Stimulated activated CD4-positive, alpha-beta T cell treated with anti-CD3 and anti-CD28 coated beads, Interleukin-15, amount 100 ng/mL, for 1 hour (primary cell): ENCODE data around the gene PSMD6.

Source experiments
- DNase-seq, 2 donors: peaks; one replicate each; pipeline ENCODE4 v3.0.0-alpha.2; 2020; ENCODE audit warnings: low read depth in 1 of 2, low spot score in 1 of 2

The PSMD6 gene

DNA sequence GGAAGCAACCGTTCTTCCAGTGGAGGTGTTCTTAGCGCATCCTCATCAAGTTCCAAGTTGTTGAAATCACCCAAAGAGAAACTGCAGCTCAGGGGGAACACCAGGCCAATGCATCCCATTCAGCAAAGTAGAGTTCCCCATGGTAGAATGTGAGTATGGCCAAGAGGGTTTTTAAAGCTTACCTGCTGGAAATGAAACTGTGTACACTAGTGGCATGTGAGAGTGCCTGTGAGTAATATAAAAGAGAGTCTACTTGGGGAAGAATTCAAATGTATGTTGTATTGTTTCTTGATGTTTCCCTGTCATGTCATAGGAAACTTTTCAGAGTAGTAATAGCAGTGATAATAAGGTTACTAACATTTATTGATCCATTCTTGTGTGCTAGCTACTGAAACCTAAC lies 43.3 kb downstream of the PSMD6 start:
- DNase-seq, result no peak

GRCh38 chr3:63979093-63979885 lies 44.0 kb downstream of the PSMD6 start:
- no peak for DNase-seq

GRCh38 chr3:63977893-63978292 lies 45.4 kb downstream of the PSMD6 start:
- DNase-seq, result no peak

DNA sequence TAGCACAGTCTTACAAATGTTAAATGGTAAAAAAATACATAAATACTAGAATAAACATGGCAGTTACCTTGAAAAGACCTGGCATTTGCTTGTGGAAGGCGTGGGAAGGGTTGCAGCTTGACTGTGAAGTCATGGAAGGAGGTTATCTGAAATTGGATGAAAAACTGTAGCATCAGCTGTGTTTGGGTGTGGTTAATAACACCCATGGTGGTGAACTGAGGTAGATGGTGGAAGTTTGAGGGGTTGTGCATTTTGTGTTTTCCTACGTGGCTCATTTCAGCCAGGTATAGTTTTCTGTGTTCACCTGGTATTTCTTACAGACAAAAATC lies 46.5 kb downstream of the PSMD6 start:
- DNase-seq, result no peak

DNA sequence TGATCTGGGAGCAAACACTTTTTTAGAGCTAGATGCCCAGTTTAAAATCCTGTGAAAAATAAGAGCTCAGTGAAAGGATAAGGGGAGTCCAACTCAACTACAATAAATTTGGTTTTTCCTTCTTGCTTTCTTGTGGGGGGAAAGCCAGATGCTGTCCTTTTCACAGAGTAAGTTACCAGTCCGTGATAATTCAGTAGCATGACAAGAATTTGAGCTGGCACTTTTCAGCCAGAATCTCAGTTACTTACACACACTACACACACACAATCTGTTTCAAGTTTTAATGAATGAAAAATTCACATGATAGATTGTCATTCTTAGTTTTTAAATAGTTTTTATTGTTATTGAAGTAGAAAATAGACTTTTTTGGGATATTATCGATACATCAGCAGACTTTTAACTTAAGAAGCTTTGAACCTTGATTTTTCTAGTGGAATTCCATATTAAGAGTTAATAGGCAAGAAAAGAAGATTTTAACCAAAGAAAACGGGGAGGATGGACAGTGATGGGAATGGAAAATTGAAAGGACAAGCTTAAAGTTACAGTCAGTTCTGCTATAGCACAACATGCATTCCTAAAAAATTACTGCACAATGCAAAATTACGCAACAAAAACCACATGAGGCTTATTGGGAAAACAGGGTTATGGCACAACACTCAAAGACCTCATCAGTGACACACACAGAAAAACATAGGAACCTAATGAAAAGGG lies 47.0 kb downstream of the PSMD6 start:
- DNase-seq, result no peak

- DNase-seq, result no peak
These were observed 47.6 kb downstream of the PSMD6 start for GRCh38 chr3:63975723-63976122.

DNA sequence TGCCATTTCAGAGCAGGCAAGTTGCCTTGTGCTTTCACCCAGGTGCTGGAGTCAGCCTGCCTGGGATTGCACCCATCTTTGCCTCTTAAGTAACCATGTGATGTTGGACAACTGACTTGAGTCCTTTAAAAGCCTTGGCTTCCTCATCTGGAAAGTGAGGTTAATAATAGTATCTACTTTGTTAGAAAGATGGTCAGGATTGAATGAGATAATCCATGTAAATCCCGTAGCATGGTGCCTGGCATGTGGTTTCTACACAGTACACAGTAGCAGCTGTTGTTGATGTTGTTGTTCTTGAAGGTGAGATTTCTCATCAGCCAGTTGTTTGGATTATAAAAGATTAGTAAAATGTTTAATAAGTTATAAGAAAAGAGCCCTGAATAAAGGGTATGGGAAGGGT lies 48.8 kb downstream of the PSMD6 start:
- DNase-seq, result no peak

DNA sequence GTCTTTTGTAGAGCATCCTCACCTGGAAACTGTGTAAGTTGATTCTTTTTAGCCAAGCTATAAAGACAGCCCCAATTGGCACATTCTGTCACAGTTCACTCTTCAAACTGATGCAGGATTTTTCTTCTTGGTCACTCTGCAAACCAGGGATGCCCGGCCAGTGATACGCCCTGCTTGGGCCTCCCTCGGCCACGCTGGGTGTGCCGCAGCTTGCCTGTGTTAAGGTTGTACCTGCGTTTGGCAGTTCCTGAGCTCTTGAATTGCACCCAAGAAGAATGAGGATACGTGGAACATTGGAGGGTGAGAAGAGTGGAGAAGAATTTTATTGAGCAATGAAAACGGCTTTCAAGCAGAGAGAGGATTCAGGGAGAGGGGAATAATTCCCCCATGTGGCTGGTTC lies 49.9 kb downstream of the PSMD6 start:
- DNase-seq, result no peak

- DNase-seq, result no peak
These were observed 50.3 kb downstream of the PSMD6 start for GRCh38 chr3:63972987-63973386.

DNA sequence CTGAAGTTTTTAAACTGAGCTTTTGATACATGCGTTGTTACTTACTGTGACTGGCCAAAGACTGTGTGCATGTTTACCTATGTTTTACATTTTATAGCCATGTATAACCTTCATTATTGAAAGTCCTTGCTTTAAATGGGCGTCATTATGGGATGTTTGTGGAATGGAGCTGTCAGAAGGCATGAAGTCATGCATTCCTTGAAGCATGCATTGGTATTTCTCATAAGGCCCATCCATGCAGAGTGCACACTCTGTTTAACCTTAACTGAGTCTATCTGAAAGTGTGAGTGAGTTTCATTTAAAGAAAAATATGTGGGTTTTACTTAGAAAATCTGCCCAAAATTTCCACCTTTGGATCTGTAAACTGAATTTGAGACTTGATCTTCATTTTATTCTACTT lies 51.1 kb downstream of the PSMD6 start:
- no peak for DNase-seq

- DNase-seq, result no peak
These were observed 52.4 kb downstream of the PSMD6 start for GRCh38 chr3:63970631-63971475.

- DNase-seq, result no peak
These were observed 53.4 kb downstream of the PSMD6 start for GRCh38 chr3:63969876-63970275.

GRCh38 chr3:63968612-63969350 lies 54.5 kb downstream of the PSMD6 start:
- no peak for DNase-seq

DNA sequence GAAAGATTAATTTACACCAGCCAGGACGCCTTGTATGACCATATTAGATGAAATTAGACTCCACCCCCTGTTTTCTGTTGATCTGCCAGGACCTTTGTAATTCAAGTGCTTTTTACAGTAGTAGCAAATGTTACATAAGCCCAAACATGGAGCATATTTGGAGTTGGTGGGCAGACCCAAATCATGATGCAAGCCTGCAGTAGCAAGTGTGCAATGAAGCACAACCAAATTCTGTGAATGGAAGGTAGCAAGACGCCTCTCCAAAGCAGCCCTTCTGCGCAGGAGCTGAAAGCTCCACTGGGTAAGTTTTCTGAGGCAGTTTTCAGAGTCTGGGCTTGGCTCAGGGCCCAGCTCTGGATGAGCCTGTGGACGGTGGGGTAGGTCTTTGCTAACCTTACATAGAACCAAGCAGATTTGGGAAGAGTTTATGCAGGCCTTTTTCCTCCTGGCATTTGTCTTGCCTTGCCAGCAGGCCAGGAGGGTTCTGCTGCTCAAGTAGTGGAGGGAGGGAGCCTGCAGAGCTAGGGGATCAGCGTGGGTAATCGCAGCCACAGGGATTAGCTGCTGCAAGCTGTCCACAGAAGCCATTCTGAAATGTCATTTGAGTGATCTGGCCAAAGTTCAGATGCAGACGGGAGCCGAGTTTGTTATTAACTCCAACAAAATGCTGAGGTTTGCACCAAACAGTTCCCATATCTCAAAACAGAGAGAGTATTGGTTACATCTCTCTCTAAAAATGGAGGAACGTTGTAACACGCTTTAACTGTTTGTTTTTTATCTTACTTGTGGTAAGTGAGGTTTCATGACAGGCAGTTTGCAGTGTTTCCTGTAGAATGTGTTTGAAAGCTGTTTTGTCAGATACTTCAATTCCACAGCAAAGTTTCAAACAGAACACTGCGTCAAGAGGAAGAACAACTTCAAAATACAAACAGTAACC lies 55.4 kb downstream of the PSMD6 start:
- no peak for DNase-seq

DNA sequence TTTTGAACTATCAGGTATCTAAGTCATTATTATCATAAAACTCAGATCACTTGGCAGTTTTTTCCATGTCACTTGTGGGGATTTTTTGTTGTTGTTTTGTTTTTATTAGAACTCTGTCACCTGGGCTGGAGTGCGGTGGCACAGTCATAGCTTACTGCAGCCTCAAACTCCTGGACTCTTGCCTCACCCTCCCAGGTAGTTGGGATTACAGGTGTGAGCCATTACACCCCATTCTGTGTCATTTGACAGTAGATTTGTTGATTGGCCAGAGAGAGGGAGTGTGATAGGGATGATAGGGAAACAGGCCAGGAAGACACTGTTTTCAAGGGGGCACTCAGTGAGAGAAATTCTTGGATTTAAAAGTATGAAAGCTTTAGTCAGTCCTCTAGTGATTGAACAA lies 56.4 kb downstream of the PSMD6 start:
- no peak for DNase-seq

DNA sequence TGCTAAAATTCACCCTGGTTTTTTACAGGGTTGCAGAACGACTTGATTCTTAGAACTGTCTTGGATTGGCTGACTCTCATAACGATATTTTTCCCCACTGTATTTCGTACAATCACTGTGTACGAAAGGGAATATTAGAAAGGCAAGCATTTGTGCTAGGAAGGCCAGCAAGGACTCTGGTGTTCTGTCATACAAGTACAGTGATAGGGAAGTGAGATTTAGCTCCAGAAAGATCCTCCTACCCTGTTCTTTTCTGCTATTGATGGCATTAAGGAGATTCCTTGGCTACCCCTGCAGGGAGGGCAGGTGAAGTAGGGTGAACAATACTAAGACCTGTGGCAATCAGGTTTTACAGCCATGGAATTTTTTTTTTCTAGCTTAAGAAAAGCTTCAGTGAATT lies 57.3 kb downstream of the PSMD6 start:
- no peak for DNase-seq

- DNase-seq, result no peak
These were observed 58.4 kb downstream of the PSMD6 start for GRCh38 chr3:63964681-63965485.

GRCh38 chr3:63963496-63963895 lies 59.8 kb downstream of the PSMD6 start:
- DNase-seq, result no peak

GRCh38 chr3:63961891-63962290 lies 61.4 kb downstream of the PSMD6 start:
- no peak for DNase-seq
